ENCODE data around the gene PDHX. TPM values are rescaled to one million over a fixed set of nuclear protein-coding genes. Genes with fewer than 3 reads are reported as not detected.

The PDHX gene
- total and polyA plus RNA-seq, 10 donors: 9.2 to 32.9 (median 23.7) TPM

GRCh38 chr11:34999453-34999852, 83.0 kb downstream of the PDHX start:
- H3K36me3 ChIP-seq: peaks cover 0 to 8% (median 2%) of the 10 kb centered on the region in 6 donors
- no peak overlapping the region for H3K4me3 ChIP-seq
- H3K27me3 ChIP-seq (replicated peaks in 1 of 7): no peaks in the 10 kb centered on the region
- TF ChIP-seq POLR2A (IDR thresholded peaks at IDR 0.05): no peak
- no peak for TF ChIP-seq CTCF (IDR thresholded peaks at IDR 0.05 in 8 of 11, conservative IDR thresholded peaks at IDR 0.05 in 3 of 11)
- TF ChIP-seq POLR2AphosphoS5 (IDR thresholded peaks at IDR 0.05): no peak
- intact Hi-C loops (cut with DNase I; ENCODE audit: low total_unique reads): loop anchor here (5.0 to 10.0 kb wide), 3 partner anchors 238 to 485 kb away; no protein-coding TSS in a partner anchor
- H3K9me3 ChIP-seq: no peaks in the 10 kb centered on the region
- H3K27ac ChIP-seq: peak overlapping the region in 1 of 8 donors; percentile 1
- DNase-seq: no peak
- 66 to 79% (median 71%) methylated on average over 4 of the region's 4 CpGs for WGBS, 5 donors
- peaks cover 9 to 29% (median 16%) of the 10 kb centered on the region in 6 donors for H3K4me1 ChIP-seq

GRCh38 chr11:35003186-35003585, 86.8 kb downstream of the PDHX start:
- WGBS, 5 donors: 0 to 61% (median 0%) methylated on average over 1 of the region's 1 CpG
- no peak overlapping the region for H3K4me3 ChIP-seq
- H3K36me3 ChIP-seq: no peaks in the 10 kb centered on the region
- TF ChIP-seq POLR2A (IDR thresholded peaks at IDR 0.05): no peak
- no peak for TF ChIP-seq POLR2AphosphoS5 (IDR thresholded peaks at IDR 0.05)
- TF ChIP-seq CTCF (IDR thresholded peaks at IDR 0.05 in 8 of 11, conservative IDR thresholded peaks at IDR 0.05 in 3 of 11): no peak
- H3K27ac ChIP-seq: no peak overlapping the region
- no peaks in the 10 kb centered on the region for H3K9me3 ChIP-seq
- peaks cover 10 to 35% (median 22%) of the 10 kb centered on the region in 6 donors for H3K4me1 ChIP-seq
- intact Hi-C loops (cut with DNase I; ENCODE audit: low total_unique reads): no loop called here
- DNase-seq: no peak
- H3K27me3 ChIP-seq (replicated peaks in 1 of 7): no peaks in the 10 kb centered on the region

GRCh38 chr11:35003658-35004057, 87.2 kb downstream of the PDHX start:
- no peak overlapping the region for H3K4me3 ChIP-seq
- WGBS, 5 donors: 71 to 87% (median 76%) methylated on average over 3 of the region's 3 CpGs
- no peaks in the 10 kb centered on the region for H3K9me3 ChIP-seq
- DNase-seq: no peak
- H3K36me3 ChIP-seq: no peaks in the 10 kb centered on the region
- H3K27ac ChIP-seq: no peak overlapping the region
- H3K27me3 ChIP-seq (replicated peaks in 1 of 7): no peaks in the 10 kb centered on the region
- no peak for TF ChIP-seq POLR2AphosphoS5 (IDR thresholded peaks at IDR 0.05)
- TF ChIP-seq CTCF (IDR thresholded peaks at IDR 0.05 in 8 of 11, conservative IDR thresholded peaks at IDR 0.05 in 3 of 11): no peak
- no peak for TF ChIP-seq POLR2A (IDR thresholded peaks at IDR 0.05)
- intact Hi-C loops (cut with DNase I; ENCODE audit: low total_unique reads): no loop called here
- peaks cover 5 to 31% (median 19%) of the 10 kb centered on the region in 6 donors for H3K4me1 ChIP-seq

GRCh38 chr11:35005141-35005780, 88.8 kb downstream of the PDHX start:
- DNase-seq: no peak
- Histone ChIP-seq H3K36me3 (no peaks in the 10 kb centered on the region), H3K9me3 (no peaks in the 10 kb centered on the region), H3K4me1 (peaks cover 5 to 17% (median 14%) of the 10 kb centered on the region in 6 donors), H3K27ac (no peak overlapping the region), H3K4me3 (no peak overlapping the region), H3K27me3 (replicated peaks in 1 of 7) (no peaks in the 10 kb centered on the region)
- intact Hi-C loops (cut with DNase I; ENCODE audit: low total_unique reads): no loop called here
- TF ChIP-seq POLR2AphosphoS5 (IDR thresholded peaks at IDR 0.05) (no peak), CTCF (IDR thresholded peaks at IDR 0.05 in 8 of 11, conservative IDR thresholded peaks at IDR 0.05 in 3 of 11) (no peak), POLR2A (IDR thresholded peaks at IDR 0.05) (no peak)
- 96 to 98% (median 97%) methylated on average over 4 of the region's 4 CpGs for WGBS, 5 donors
